Endodermal cell (in vitro differentiated cells): ENCODE data around the gene ZNF23. TPM values are rescaled to one million over a fixed set of nuclear protein-coding genes. Genes with fewer than 3 reads are reported as not detected.
A peak's percentile ranks its signal among the peaks of the same experiment; 100 is the strongest.

Experiments used
- DNase-seq: peaks from one replicate; pipeline ENCODE4 v3.0.0-alpha.2; 2017
- H3K27ac ChIP-seq: 2 replicates; pipeline ENCODE4 v1.5.1; 2013; ENCODE audit warnings: mild to moderate bottlenecking, low read depth, low read length, moderate library complexity
- H3K27me3 ChIP-seq: 2 replicates; pipeline ENCODE4 v1.6.1; 2013; ENCODE audit warnings: mild to moderate bottlenecking, low read length, moderate library complexity; ENCODE audit not compliant: insufficient read depth, control insufficient read depth, poor library complexity, severe bottlenecking
- H3K36me3 ChIP-seq: 2 replicates; pipeline ENCODE4 v1.7.0; 2013; ENCODE audit warnings: mild to moderate bottlenecking, low read length, moderate library complexity; ENCODE audit not compliant: control insufficient read depth, insufficient read depth
- H3K4me1 ChIP-seq: one replicate; pipeline ENCODE4 v1.7.0; 2013; ENCODE audit warnings: low read length; ENCODE audit not compliant: control insufficient read depth, insufficient read depth
- H3K4me3 ChIP-seq: 2 replicates; pipeline ENCODE4 v1.5.1; 2013; ENCODE audit warnings: mild to moderate bottlenecking, low read length, moderate library complexity
- H3K9ac ChIP-seq: 2 replicates; pipeline ENCODE4 v1.6.1; 2013; ENCODE audit warnings: mild to moderate bottlenecking, low read length, moderate library complexity; ENCODE audit not compliant: poor library complexity, severe bottlenecking; ENCODE audit errors: extremely low read depth
- H3K9me3 ChIP-seq: 2 replicates; pipeline ENCODE4 v1.6.1; 2013; ENCODE audit warnings: mild to moderate bottlenecking, low read length, moderate library complexity; ENCODE audit not compliant: control insufficient read depth
- H3K27ac Mint-ChIP-seq: 2 replicates; pipeline ENCODE4 v1.8.0; 2020; ENCODE audit warnings: mixed read lengths
- H3K27me3 Mint-ChIP-seq: 2 replicates; pipeline ENCODE4 v1.8.0; 2021; ENCODE audit warnings: mild to moderate bottlenecking, mixed read lengths; ENCODE audit not compliant: insufficient read depth
- H3K36me3 Mint-ChIP-seq: 2 replicates; pipeline ENCODE4 v1.8.0; 2020; ENCODE audit warnings: low read depth, mixed read lengths
- H3K4me1 Mint-ChIP-seq: 2 replicates; pipeline ENCODE4 v1.8.0; 2020; ENCODE audit warnings: mixed read lengths
- H3K4me3 Mint-ChIP-seq: 2 replicates; pipeline ENCODE4 v1.8.0; 2020; ENCODE audit warnings: mild to moderate bottlenecking, moderate library complexity, mixed read lengths
- H3K9me3 Mint-ChIP-seq: 2 replicates; pipeline ENCODE4 v1.8.0; 2020; ENCODE audit warnings: mild to moderate bottlenecking, mixed read lengths
- WGBS, 2 experiments: methylation state at CpG; one replicate each; pipeline versions ENCODE4 v1.1.5 to v1.1.7; 2013; ENCODE audit warnings: missing lambda C conversion rate in 2 of 2, mixed read lengths in 1 of 2; ENCODE audit not compliant: insufficient coverage in 1 of 2, insufficient read length in 1 of 2; 5-methylcytosine and 5-hydroxymethylcytosine counted together
- total RNA-seq, 2 donors: library from RNA; stranded (reverse); fragmentation: NEBNext Ultra II Directional in 1 of 2; extraction: Animal tissue kit (Norgen Biotek cat#: 25700) in 1 of 2; gene quantifications; 2 replicates in 1 of 2; 3 replicates in 1 of 2; pipeline ENCODE4 v1.2.1, GENCODE V29; 2021
- TF ChIP-seq, protein P1 (sequence below): fragments of 200-600 bp; sonication (generic); conservative IDR thresholded peaks from 2 replicates; pipeline ENCODE4 v1.5.0; 2021; ENCODE audit warnings: antibody characterized with exemption, mild to moderate bottlenecking

Gene ZNF23
- total RNA-seq, 2 donors from 2014 or later: 9.4 to 13.6 TPM

- TF ChIP-seq, protein P1, sequence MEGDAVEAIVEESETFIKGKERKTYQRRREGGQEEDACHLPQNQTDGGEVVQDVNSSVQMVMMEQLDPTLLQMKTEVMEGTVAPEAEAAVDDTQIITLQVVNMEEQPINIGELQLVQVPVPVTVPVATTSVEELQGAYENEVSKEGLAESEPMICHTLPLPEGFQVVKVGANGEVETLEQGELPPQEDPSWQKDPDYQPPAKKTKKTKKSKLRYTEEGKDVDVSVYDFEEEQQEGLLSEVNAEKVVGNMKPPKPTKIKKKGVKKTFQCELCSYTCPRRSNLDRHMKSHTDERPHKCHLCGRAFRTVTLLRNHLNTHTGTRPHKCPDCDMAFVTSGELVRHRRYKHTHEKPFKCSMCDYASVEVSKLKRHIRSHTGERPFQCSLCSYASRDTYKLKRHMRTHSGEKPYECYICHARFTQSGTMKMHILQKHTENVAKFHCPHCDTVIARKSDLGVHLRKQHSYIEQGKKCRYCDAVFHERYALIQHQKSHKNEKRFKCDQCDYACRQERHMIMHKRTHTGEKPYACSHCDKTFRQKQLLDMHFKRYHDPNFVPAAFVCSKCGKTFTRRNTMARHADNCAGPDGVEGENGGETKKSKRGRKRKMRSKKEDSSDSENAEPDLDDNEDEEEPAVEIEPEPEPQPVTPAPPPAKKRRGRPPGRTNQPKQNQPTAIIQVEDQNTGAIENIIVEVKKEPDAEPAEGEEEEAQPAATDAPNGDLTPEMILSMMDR: no peak
- WGBS, 2 experiments: 34 to 38% methylated on average over 6 to 8 of the region's 9 CpGs
- Mint-ChIP-seq H3K27ac (no peak overlapping the region), H3K9me3 (no peaks in the 10 kb centered on the region), H3K36me3 (no peaks in the 10 kb centered on the region), H3K4me1 (no peaks in the 10 kb centered on the region), H3K4me3 (no peak overlapping the region), H3K27me3 (peaks cover 2% of the 10 kb centered on the region)
- Histone ChIP-seq H3K4me3 (no peak overlapping the region), H3K9ac (no peak overlapping the region), H3K4me1 (no peaks in the 10 kb centered on the region), H3K9me3 (no peaks in the 10 kb centered on the region), H3K27me3 (no peaks in the 10 kb centered on the region), H3K27ac (no peak overlapping the region), H3K36me3 (no peaks in the 10 kb centered on the region)
- peak; percentile 92 for DNase-seq
These were observed 5.8 kb upstream of the ZNF23 start for GRCh38 chr16:71467810-71468209.

- H3K27ac Mint-ChIP-seq: no peak overlapping the region
- Histone ChIP-seq H3K4me1 (no peaks in the 10 kb centered on the region), H3K9me3 (no peaks in the 10 kb centered on the region), H3K36me3 (no peaks in the 10 kb centered on the region), H3K9ac (no peak overlapping the region), H3K27me3 (no peaks in the 10 kb centered on the region), H3K27ac (no peak overlapping the region), H3K4me3 (no peak overlapping the region)
- WGBS, 2 experiments: 84% methylated on average over 1 of the region's 1 CpG; no CpG with 5 or more reads in 1 of the 2 experiments
- no peak for DNase-seq
- TF ChIP-seq, protein P1: no peak
- peaks cover 6% of the 10 kb centered on the region for H3K4me1 Mint-ChIP-seq
- H3K27me3 Mint-ChIP-seq: peaks cover 2% of the 10 kb centered on the region
- no peaks in the 10 kb centered on the region for H3K36me3 Mint-ChIP-seq
- no peak overlapping the region for H3K4me3 Mint-ChIP-seq
- H3K9me3 Mint-ChIP-seq: no peaks in the 10 kb centered on the region
These were observed 2.2 kb upstream of the ZNF23 start for GRCh38 chr16:71464231-71464630.

GRCh38 chr16:71460941-71461340, 1.1 kb downstream of the ZNF23 start:
- H3K4me3 Mint-ChIP-seq: peak overlapping the region; percentile 91
- H3K27ac Mint-ChIP-seq: no peak overlapping the region
- H3K4me1 Mint-ChIP-seq: peaks cover 6% of the 10 kb centered on the region
- DNase-seq: no peak
- no peaks in the 10 kb centered on the region for H3K9me3 Mint-ChIP-seq
- no peaks in the 10 kb centered on the region for H3K36me3 ChIP-seq
- 88% methylated on average over 1 of the region's 1 CpG; no CpG with 5 or more reads in 1 of the 2 experiments for WGBS, 2 experiments
- H3K27me3 ChIP-seq: no peaks in the 10 kb centered on the region
- peaks cover 6% of the 10 kb centered on the region for H3K36me3 Mint-ChIP-seq
- peak overlapping the region; percentile 85 for H3K4me3 ChIP-seq
- no peaks in the 10 kb centered on the region for H3K9me3 ChIP-seq
- H3K27ac ChIP-seq: no peak overlapping the region
- no peak overlapping the region for H3K9ac ChIP-seq
- H3K27me3 Mint-ChIP-seq: peaks cover 2% of the 10 kb centered on the region
- no peaks in the 10 kb centered on the region for H3K4me1 ChIP-seq
- TF ChIP-seq, protein P1: no peak
